ENCODE results near the gene PIEZO2.

Gene PIEZO2

GRCh38 chr18:10896851-10897250, 252.5 kb downstream of the PIEZO2 start:
- no peak for DNase-seq (ENCODE audit: low read depth in 2 of 2)

- DNase-seq (ENCODE audit: low read depth in 2 of 2): no peak
Observed at GRCh38 chr18:10895976-10896375, 253.4 kb downstream of the PIEZO2 start.

GRCh38 chr18:10894501-10894900, 254.9 kb downstream of the PIEZO2 start:
- DNase-seq (ENCODE audit: low read depth in 2 of 2): no peak

- DNase-seq (ENCODE audit: low read depth in 2 of 2): no peak
Observed at GRCh38 chr18:10893761-10894160, 255.6 kb downstream of the PIEZO2 start.

GRCh38 chr18:10893196-10893595, 256.2 kb downstream of the PIEZO2 start:
- no peak for DNase-seq (ENCODE audit: low read depth in 2 of 2)

- DNase-seq (ENCODE audit: low read depth in 2 of 2): no peak
Observed at GRCh38 chr18:10892786-10893185, 256.6 kb downstream of the PIEZO2 start.

GRCh38 chr18:10890022-10890421, 259.3 kb downstream of the PIEZO2 start:
- no peak for DNase-seq (ENCODE audit: low read depth in 2 of 2)

GRCh38 chr18:10878703-10879102, 270.7 kb downstream of the PIEZO2 start:
- no peak for DNase-seq (ENCODE audit: low read depth in 2 of 2)

GRCh38 chr18:10877987-10878386, 271.4 kb downstream of the PIEZO2 start:
- no peak for DNase-seq (ENCODE audit: low read depth in 2 of 2)

- DNase-seq (ENCODE audit: low read depth in 2 of 2): no peak
Observed at GRCh38 chr18:10875811-10876210, 273.6 kb downstream of the PIEZO2 start.

- DNase-seq (ENCODE audit: low read depth in 2 of 2): no peak
Observed at GRCh38 chr18:10872304-10872703, 277.1 kb downstream of the PIEZO2 start.

GRCh38 chr18:10864722-10865121, 284.6 kb downstream of the PIEZO2 start:
- no peak for DNase-seq (ENCODE audit: low read depth in 2 of 2)

- DNase-seq (ENCODE audit: low read depth in 2 of 2): no peak
Observed at GRCh38 chr18:10863026-10863425, 286.3 kb downstream of the PIEZO2 start.

GRCh38 chr18:10860928-10861327, 288.4 kb downstream of the PIEZO2 start:
- no peak for DNase-seq (ENCODE audit: low read depth in 2 of 2)

GRCh38 chr18:10860382-10860781, 289.0 kb downstream of the PIEZO2 start:
- no peak for DNase-seq (ENCODE audit: low read depth in 2 of 2)

GRCh38 chr18:10858477-10858876, 290.9 kb downstream of the PIEZO2 start:
- DNase-seq (ENCODE audit: low read depth in 2 of 2): no peak

GRCh38 chr18:10856132-10856531, 293.2 kb downstream of the PIEZO2 start:
- no peak for DNase-seq (ENCODE audit: low read depth in 2 of 2)

GRCh38 chr18:10852385-10853303, 296.7 kb downstream of the PIEZO2 start:
- DNase-seq (ENCODE audit: low read depth in 2 of 2): no peak

- DNase-seq (ENCODE audit: low read depth in 2 of 2): no peak
Observed at GRCh38 chr18:10851824-10852319, 297.5 kb downstream of the PIEZO2 start.

- DNase-seq (ENCODE audit: low read depth in 2 of 2): no peak
Observed at GRCh38 chr18:10850840-10851239, 298.5 kb downstream of the PIEZO2 start.

- no peak for DNase-seq (ENCODE audit: low read depth in 2 of 2)
Observed at GRCh38 chr18:10850216-10850615, 299.2 kb downstream of the PIEZO2 start.

- no peak for DNase-seq (ENCODE audit: low read depth in 2 of 2)
Observed at GRCh38 chr18:10847907-10848306, 301.5 kb downstream of the PIEZO2 start.

- DNase-seq (ENCODE audit: low read depth in 2 of 2): no peak
Observed at GRCh38 chr18:10847408-10847790, 302.0 kb downstream of the PIEZO2 start.

All from stimulated activated CD8-positive, alpha-beta memory T cell treated with anti-CD3 and anti-CD28 coated beads, Interleukin-15, amount 100 ng/mL, for 4 hours (primary cell).